ENCODE measurements around the gene PRSS23.

Gene PRSS23

DNA sequence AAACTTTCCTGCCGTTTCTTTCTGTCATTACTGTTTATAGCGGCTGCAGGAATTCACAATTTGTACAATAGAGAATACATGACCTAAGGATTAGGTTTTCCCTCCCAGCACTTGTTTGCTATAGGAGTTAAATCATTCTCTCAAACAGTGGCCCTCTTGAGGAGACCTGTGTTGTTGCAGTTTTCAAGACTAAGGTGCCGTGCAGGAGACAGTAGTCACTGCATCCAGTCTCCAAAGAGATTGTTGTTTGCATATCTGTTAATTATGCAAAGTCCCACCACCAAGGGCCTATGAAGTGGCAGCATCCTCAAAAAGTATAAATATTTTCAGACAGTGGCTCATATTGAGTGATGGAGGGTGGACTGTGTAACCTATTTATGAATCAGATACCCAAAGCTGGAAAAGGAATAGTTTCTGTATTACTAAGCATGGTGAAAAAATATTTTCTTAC is 2.3 kb downstream of the PRSS23 start:
- peaks cover 0 to 11% of the 10 kb centered on the region in 2 donors for H3K36me3 ChIP-seq (ENCODE audit: control insufficient read depth in 2 of 2, insufficient read depth in 2 of 2, low read length in 2 of 2)
- H3K27ac ChIP-seq (ENCODE audit: low read length) = peak overlapping the region; percentile 90
- no peaks in the 10 kb centered on the region for H3K27me3 ChIP-seq (ENCODE audit: control insufficient read depth in 1 of 2, insufficient read depth in 2 of 2, low read length in 2 of 2)
- no peaks in the 10 kb centered on the region for H3K9me3 ChIP-seq (ENCODE audit: control insufficient read depth in 2 of 2, low read length in 2 of 2)
- peak overlapping the region; percentile 77 to 93 for H3K9ac ChIP-seq (ENCODE audit: low read length in 2 of 2)
- H3K4me1 ChIP-seq (ENCODE audit: control insufficient read depth, insufficient read depth, low read length) = peaks cover 50% of the 10 kb centered on the region
- peak overlapping the region; percentile 82 to 90 for H3K4me3 ChIP-seq (ENCODE audit: low read length in 2 of 2)

DNA sequence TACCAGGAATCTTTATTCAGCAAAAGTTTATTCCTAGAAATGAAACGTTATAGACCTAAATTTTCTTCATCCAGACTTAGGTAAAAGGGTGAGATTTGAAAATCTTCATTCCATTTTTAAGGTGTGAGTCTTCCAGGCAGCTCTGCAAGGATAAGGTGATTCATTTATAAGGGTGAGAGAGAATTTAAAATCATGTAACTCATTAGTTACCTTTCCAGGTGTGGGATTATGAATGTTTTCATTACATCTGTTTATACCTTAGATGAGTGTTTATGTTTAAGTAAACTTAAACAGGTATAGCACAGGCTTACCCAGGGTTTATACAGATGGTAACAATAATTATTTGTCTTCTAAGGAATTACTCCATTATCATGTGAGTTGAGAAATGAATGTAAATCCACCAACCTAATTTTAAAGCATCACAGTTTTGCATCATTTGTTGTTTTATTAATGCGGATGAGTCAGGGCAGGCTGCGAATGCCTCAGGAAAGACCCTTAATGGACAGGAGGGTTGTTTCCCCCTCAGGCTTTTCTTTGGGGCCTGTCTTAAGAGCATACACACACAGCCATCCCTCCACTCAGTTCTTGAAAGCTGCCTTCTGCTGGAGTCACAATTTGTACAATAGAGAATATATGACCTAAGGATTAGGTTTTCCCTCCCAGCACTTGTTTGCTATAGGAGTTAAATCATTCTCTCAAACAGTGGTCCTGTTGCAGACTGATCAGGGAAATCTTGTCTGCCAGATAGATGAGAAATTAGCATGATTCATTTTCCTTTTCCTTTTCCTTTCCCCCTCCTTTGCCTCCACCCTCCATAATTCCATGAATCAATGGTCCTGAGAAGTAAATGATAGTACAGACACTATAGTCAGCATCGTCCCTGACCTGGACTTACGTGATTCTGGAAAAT is 3.0 kb downstream of the PRSS23 start:
- no peaks in the 10 kb centered on the region for H3K27me3 ChIP-seq (ENCODE audit: control insufficient read depth in 1 of 2, insufficient read depth in 2 of 2, low read length in 2 of 2)
- H3K4me3 ChIP-seq (ENCODE audit: low read length in 2 of 2) = peak overlapping the region; percentile 82 to 90
- peaks cover 4 to 18% of the 10 kb centered on the region in 2 donors for H3K36me3 ChIP-seq (ENCODE audit: control insufficient read depth in 2 of 2, insufficient read depth in 2 of 2, low read length in 2 of 2)
- H3K4me1 ChIP-seq (ENCODE audit: control insufficient read depth, insufficient read depth, low read length) = peaks cover 56% of the 10 kb centered on the region
- no peaks in the 10 kb centered on the region for H3K9me3 ChIP-seq (ENCODE audit: control insufficient read depth in 2 of 2, low read length in 2 of 2)
- H3K9ac ChIP-seq (ENCODE audit: low read length in 2 of 2) = peak overlapping the region in 1 of 2 donors; percentile 93
- peak overlapping the region; percentile 26 for H3K27ac ChIP-seq (ENCODE audit: low read length)

DNA sequence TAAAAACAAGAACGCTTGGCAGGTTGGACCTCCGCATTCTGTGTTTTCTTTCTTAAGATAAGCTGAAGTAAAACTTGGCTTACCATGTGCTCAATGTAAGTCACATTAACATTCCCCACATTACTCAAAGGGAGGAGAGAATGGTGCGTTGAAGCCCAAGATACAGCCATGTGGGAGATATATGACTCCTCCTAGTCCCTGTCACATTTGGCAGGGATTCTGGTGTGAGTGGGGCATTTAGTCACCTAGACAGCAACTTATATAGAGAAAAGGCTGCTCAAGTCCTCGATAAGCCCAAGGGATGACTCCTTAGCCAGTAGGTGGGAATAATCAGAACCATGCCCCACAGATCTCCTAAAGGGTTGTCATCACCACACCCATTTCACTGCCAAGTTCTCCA is 4.6 kb downstream of the PRSS23 start:
- Histone ChIP-seq H3K27ac (ENCODE audit: low read length) (peak overlapping the region; percentile 53), H3K4me3 (ENCODE audit: low read length in 2 of 2) (peak overlapping the region; percentile 17 to 37)

DNA sequence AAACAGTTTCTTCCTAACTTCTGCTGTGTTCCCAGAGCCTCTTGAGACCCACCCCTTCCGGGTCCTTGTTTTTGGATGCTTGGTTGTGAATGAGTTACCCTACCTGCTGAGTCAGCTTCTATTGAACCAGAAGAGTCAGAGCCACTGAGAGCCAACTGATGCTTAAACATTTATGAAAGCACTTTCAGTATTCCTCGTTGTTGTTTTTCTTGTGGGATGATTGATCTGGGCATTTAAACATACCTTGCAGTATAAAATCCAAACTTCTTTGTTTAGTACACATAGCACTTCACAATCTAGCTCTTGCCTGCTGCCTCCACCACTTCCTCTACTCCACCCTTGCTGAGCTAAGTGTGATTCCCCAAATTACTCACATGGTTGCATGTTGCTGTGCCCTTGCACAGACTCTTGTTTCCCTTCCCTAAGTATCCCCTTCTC is 5.5 kb downstream of the PRSS23 start:
- Histone ChIP-seq H3K4me3 (ENCODE audit: low read length in 2 of 2) (peak overlapping the region in 1 of 2 donors; percentile 17), H3K36me3 (ENCODE audit: control insufficient read depth in 2 of 2, insufficient read depth in 2 of 2, low read length in 2 of 2) (peaks cover 8 to 23% of the 10 kb centered on the region in 2 donors), H3K27ac (ENCODE audit: low read length) (peak overlapping the region; percentile 53), H3K9ac (ENCODE audit: low read length in 2 of 2) (no peak overlapping the region), H3K4me1 (ENCODE audit: control insufficient read depth, insufficient read depth, low read length) (peaks cover 48% of the 10 kb centered on the region), H3K9me3 (ENCODE audit: control insufficient read depth in 2 of 2, low read length in 2 of 2) (no peaks in the 10 kb centered on the region), H3K27me3 (ENCODE audit: control insufficient read depth in 1 of 2, insufficient read depth in 2 of 2, low read length in 2 of 2) (no peaks in the 10 kb centered on the region)

More for the DNA sequence above, 4.6 kb downstream of the PRSS23 start:
- H3K27me3 ChIP-seq (ENCODE audit: control insufficient read depth in 1 of 2, insufficient read depth in 2 of 2, low read length in 2 of 2) = no peaks in the 10 kb centered on the region
- peaks cover 8 to 23% of the 10 kb centered on the region in 2 donors for H3K36me3 ChIP-seq (ENCODE audit: control insufficient read depth in 2 of 2, insufficient read depth in 2 of 2, low read length in 2 of 2)
- H3K4me1 ChIP-seq (ENCODE audit: control insufficient read depth, insufficient read depth, low read length) = peaks cover 51% of the 10 kb centered on the region
- H3K9me3 ChIP-seq (ENCODE audit: control insufficient read depth in 2 of 2, low read length in 2 of 2) = no peaks in the 10 kb centered on the region
- H3K9ac ChIP-seq (ENCODE audit: low read length in 2 of 2) = no peak overlapping the region

DNA sequence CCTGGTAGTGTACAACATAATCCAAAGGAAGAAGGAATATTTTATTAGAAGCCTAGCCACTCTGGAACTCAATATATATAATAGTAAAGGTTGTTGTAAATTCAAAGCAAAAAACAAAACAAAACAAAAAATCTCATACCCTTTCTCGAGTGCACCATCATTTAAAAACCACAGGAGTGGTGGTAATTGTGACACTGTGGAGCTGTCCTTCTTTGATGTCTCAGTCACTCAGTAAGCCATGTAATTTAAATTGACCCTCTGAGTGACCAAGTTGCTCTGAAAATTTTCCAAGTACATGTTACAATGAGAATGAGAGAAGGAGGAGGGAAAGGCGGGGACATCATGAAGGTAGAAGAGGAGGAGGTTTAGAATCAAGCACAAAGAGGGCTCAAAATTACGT is 6.6 kb downstream of the PRSS23 start:
- H3K9ac ChIP-seq (ENCODE audit: low read length in 2 of 2) = no peak overlapping the region
- no peaks in the 10 kb centered on the region for H3K27me3 ChIP-seq (ENCODE audit: control insufficient read depth in 1 of 2, insufficient read depth in 2 of 2, low read length in 2 of 2)
- no peaks in the 10 kb centered on the region for H3K9me3 ChIP-seq (ENCODE audit: control insufficient read depth in 2 of 2, low read length in 2 of 2)
- H3K4me3 ChIP-seq (ENCODE audit: low read length in 2 of 2) = no peak overlapping the region
- H3K4me1 ChIP-seq (ENCODE audit: control insufficient read depth, insufficient read depth, low read length) = peaks cover 45% of the 10 kb centered on the region
- H3K27ac ChIP-seq (ENCODE audit: low read length) = no peak overlapping the region
- peaks cover 10 to 23% of the 10 kb centered on the region in 2 donors for H3K36me3 ChIP-seq (ENCODE audit: control insufficient read depth in 2 of 2, insufficient read depth in 2 of 2, low read length in 2 of 2)

DNA sequence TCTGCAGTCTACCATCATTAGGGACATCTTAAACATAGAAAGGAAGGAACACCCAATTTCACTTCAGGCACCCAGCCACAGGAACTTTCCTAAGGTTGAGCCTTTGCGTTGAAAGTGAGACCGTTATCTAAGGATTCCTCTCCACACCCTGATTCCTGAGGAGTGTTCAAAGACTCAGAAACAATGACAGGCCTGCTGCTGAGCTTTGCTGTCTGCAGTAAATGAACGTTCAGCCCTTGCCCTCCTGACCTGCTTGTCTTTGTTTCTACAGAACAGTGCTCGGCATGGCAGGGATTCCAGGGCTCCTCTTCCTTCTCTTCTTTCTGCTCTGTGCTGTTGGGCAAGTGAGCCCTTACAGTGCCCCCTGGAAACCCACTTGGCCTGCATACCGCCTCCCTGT is 7.0 kb downstream of the PRSS23 start:
- H3K4me3 ChIP-seq (ENCODE audit: low read length in 2 of 2) = no peak overlapping the region

DNA sequence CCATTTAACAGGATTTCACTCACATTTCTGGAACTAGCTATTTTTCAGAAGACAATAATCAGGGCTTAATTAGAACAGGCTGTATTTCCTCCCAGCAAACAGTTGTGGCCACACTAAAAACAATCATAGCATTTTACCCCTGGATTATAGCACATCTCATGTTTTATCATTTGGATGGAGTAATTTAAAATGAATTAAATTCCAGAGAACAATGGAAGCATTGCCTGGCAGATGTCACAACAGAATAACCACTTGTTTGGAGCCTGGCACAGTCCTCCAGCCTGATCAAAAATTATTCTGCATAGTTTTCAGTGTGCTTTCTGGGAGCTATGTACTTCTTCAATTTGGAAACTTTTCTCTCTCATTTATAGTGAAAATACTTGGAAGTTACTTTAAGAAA is 9.2 kb downstream of the PRSS23 start:
- peaks cover 48% of the 10 kb centered on the region for H3K4me1 ChIP-seq (ENCODE audit: control insufficient read depth, insufficient read depth, low read length)

More for the DNA sequence above, 7.0 kb downstream of the PRSS23 start:
- no peaks in the 10 kb centered on the region for H3K27me3 ChIP-seq (ENCODE audit: control insufficient read depth in 1 of 2, insufficient read depth in 2 of 2, low read length in 2 of 2)
- H3K27ac ChIP-seq (ENCODE audit: low read length) = peak overlapping the region; percentile 41
- H3K36me3 ChIP-seq (ENCODE audit: control insufficient read depth in 2 of 2, insufficient read depth in 2 of 2, low read length in 2 of 2) = peaks cover 11 to 23% of the 10 kb centered on the region in 2 donors
- peaks cover 46% of the 10 kb centered on the region for H3K4me1 ChIP-seq (ENCODE audit: control insufficient read depth, insufficient read depth, low read length)
- no peaks in the 10 kb centered on the region for H3K9me3 ChIP-seq (ENCODE audit: control insufficient read depth in 2 of 2, low read length in 2 of 2)
- no peak overlapping the region for H3K9ac ChIP-seq (ENCODE audit: low read length in 2 of 2)

DNA sequence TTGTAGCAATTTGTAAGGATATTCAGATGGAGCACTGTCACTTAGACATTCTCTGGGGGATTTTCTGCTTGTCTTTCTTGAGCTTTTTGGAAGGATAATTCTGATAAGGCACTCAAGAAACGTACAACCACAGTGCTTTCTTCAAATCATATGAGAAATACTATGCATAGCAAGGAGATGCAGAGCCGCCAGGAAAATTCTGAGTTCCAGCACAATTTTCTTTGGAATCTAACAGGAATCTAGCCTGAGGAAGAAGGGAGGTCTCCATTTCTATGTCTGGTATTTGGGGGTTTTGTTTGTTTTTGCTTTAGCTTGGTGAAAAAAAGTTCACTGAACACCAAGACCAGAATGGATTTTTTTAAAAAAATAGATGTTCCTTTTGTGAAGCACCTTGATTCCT is 9.9 kb downstream of the PRSS23 start:
- Histone ChIP-seq H3K9me3 (ENCODE audit: control insufficient read depth in 2 of 2, low read length in 2 of 2) (no peaks in the 10 kb centered on the region), H3K4me3 (ENCODE audit: low read length in 2 of 2) (no peak overlapping the region), H3K27me3 (ENCODE audit: control insufficient read depth in 1 of 2, insufficient read depth in 2 of 2, low read length in 2 of 2) (no peaks in the 10 kb centered on the region), H3K27ac (ENCODE audit: low read length) (no peak overlapping the region), H3K36me3 (ENCODE audit: control insufficient read depth in 2 of 2, insufficient read depth in 2 of 2, low read length in 2 of 2) (peaks cover 11 to 23% of the 10 kb centered on the region in 2 donors), H3K4me1 (ENCODE audit: control insufficient read depth, insufficient read depth, low read length) (peaks cover 47% of the 10 kb centered on the region), H3K9ac (ENCODE audit: low read length in 2 of 2) (no peak overlapping the region)

More for the DNA sequence above, 9.2 kb downstream of the PRSS23 start:
- no peak overlapping the region for H3K27ac ChIP-seq (ENCODE audit: low read length)
- peaks cover 11 to 23% of the 10 kb centered on the region in 2 donors for H3K36me3 ChIP-seq (ENCODE audit: control insufficient read depth in 2 of 2, insufficient read depth in 2 of 2, low read length in 2 of 2)
- no peaks in the 10 kb centered on the region for H3K9me3 ChIP-seq (ENCODE audit: control insufficient read depth in 2 of 2, low read length in 2 of 2)
- H3K27me3 ChIP-seq (ENCODE audit: control insufficient read depth in 1 of 2, insufficient read depth in 2 of 2, low read length in 2 of 2) = no peaks in the 10 kb centered on the region
- H3K9ac ChIP-seq (ENCODE audit: low read length in 2 of 2) = no peak overlapping the region
- no peak overlapping the region for H3K4me3 ChIP-seq (ENCODE audit: low read length in 2 of 2)

DNA sequence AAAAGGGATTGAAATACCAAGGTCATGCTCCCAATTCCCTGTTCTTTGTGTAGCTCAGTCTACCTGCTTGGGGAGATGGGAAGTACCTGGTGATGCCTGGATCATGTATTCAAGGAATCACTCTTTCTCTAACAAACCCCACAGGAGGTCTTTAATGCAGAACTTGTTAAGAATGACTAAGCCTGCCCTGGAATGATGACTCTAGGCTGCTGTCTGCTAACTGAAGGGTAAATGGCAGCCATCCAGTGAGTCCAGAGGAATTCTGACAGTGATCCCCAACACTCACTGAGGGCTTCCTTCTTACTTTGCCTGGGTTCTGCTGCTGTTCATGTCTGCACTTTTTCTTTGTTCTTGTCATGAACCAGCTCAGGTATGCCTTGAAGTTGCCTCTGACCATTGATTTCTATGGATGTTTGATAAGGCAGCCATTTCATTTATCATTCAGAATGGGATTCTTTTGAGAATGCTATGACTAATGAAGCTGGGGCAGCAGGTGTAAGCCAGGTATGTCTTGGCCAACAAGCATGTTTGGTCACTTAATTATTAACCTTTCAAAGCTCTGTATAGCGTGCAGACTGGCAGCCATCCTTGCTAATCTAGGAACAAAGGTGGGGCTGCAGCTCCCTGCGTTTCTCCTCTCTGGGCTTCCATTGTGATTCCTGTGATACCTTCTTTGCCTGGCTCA is 11.4 kb downstream of the PRSS23 start:
- Histone ChIP-seq H3K36me3 (ENCODE audit: control insufficient read depth in 2 of 2, insufficient read depth in 2 of 2, low read length in 2 of 2) (peaks cover 11 to 17% of the 10 kb centered on the region in 2 donors), H3K4me3 (ENCODE audit: low read length in 2 of 2) (peak overlapping the region in 1 of 2 donors; percentile 8), H3K9me3 (ENCODE audit: control insufficient read depth in 2 of 2, low read length in 2 of 2) (no peaks in the 10 kb centered on the region), H3K27ac (ENCODE audit: low read length) (peak overlapping the region; percentile 13), H3K9ac (ENCODE audit: low read length in 2 of 2) (no peak overlapping the region), H3K27me3 (ENCODE audit: control insufficient read depth in 1 of 2, insufficient read depth in 2 of 2, low read length in 2 of 2) (no peaks in the 10 kb centered on the region), H3K4me1 (ENCODE audit: control insufficient read depth, insufficient read depth, low read length) (peaks cover 45% of the 10 kb centered on the region)

DNA sequence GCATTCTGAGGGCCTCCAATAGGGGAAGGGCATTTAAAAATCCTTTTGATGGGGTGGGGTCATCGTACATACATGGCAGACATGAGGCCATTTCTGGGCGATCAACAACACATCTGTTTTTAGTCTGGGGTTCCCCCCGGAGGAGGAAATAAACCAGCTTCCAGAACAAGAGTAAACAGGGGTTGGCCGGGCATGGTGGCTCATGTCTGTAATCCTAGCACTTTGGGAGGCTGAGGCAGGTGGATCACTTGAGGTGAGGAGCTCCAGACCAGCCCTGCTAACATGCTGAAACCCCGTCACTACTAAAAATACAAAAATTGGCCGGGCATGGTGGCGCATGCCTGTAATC is 12.0 kb downstream of the PRSS23 start:
- Histone ChIP-seq H3K27ac (ENCODE audit: low read length) (peak overlapping the region; percentile 13), H3K9ac (ENCODE audit: low read length in 2 of 2) (no peak overlapping the region), H3K36me3 (ENCODE audit: control insufficient read depth in 2 of 2, insufficient read depth in 2 of 2, low read length in 2 of 2) (peaks cover 11 to 15% of the 10 kb centered on the region in 2 donors), H3K27me3 (ENCODE audit: control insufficient read depth in 1 of 2, insufficient read depth in 2 of 2, low read length in 2 of 2) (no peaks in the 10 kb centered on the region), H3K4me1 (ENCODE audit: control insufficient read depth, insufficient read depth, low read length) (peaks cover 40% of the 10 kb centered on the region), H3K9me3 (ENCODE audit: control insufficient read depth in 2 of 2, low read length in 2 of 2) (no peaks in the 10 kb centered on the region), H3K4me3 (ENCODE audit: low read length in 2 of 2) (no peak overlapping the region)
